Raji (cell line): ENCODE results near the gene TMC7.

Experiments
- POLR2A ChIP-seq: IDR thresholded peaks from 2 replicates; pipeline ENCODE4 v1.6.1; 2011; ENCODE audit warnings: low read depth, low read length, control low read depth; ENCODE audit not compliant: insufficient read depth

The TMC7 gene

GRCh38 chr16:19093631-19094541 lies 110.2 kb downstream of the TMC7 start:
- no peak for TF ChIP-seq POLR2A

- no peak for TF ChIP-seq POLR2A
These were observed 111.0 kb downstream of the TMC7 start for GRCh38 chr16:19094542-19095365.

DNA sequence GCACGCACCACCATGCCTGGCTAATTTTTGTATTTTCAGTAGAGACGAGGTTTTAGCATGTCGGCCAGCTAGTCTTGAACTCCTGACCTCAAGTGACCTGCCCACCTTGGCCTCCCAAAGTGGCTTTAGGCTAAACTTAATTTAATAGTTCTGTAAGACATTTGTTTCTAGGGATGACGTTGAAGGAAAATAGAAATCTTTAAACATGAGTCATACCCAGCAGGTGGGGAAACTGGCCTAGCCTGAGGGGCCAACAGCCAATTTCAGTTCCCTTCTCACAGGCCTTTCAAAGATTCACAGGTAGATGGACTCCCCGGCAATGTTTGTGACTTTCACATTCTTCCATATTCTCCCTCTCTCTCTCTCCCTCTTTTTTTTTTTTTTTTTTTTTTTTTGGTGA lies 111.9 kb downstream of the TMC7 start:
- no peak for TF ChIP-seq POLR2A

- TF ChIP-seq POLR2A, result no peak
These were observed 114.4 kb downstream of the TMC7 start for GRCh38 chr16:19098173-19098572.

GRCh38 chr16:19102187-19102872 lies 118.6 kb downstream of the TMC7 start:
- no peak for TF ChIP-seq POLR2A

DNA sequence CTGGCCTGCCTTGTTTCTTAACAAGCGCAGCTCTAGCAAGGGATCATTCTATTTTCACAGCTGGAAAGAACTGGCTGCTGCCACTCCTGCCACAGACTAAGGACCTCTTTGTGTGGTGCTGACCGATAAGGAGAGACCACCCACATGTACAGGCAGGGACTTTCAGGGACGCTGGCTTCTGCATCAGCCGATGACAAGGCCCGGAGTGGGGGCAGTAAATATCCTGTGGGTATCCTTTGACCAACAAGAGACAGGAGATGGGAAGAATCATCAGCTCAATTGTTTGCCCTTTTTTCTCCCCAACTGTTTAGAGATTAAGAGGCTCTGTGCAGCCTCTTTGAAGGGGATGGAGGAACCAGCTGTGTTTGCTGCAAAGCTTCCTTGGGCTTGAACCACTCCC lies 120.9 kb downstream of the TMC7 start:
- no peak for TF ChIP-seq POLR2A

DNA sequence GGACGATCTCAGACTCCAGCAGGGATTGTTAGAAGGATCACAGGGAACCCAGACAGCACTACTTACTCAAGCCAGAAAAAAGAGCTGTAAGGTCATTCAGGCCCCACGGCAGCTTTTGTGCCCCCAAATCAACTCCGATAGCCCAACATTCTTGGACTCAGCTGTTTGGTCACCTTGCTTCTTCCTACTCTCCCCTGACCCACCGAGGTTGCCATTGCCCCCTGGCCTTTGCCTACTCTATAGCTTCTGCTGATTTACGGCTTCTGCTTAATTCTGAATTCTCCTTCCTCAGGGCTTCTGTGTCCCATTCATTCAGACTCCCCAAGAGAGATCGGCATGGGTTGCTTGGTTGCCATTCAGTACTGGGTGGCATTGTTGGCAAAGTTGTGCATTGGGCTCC lies 121.4 kb downstream of the TMC7 start:
- TF ChIP-seq POLR2A, result no peak

- TF ChIP-seq POLR2A, result no peak
These were observed 122.3 kb downstream of the TMC7 start for GRCh38 chr16:19105891-19106624.

DNA sequence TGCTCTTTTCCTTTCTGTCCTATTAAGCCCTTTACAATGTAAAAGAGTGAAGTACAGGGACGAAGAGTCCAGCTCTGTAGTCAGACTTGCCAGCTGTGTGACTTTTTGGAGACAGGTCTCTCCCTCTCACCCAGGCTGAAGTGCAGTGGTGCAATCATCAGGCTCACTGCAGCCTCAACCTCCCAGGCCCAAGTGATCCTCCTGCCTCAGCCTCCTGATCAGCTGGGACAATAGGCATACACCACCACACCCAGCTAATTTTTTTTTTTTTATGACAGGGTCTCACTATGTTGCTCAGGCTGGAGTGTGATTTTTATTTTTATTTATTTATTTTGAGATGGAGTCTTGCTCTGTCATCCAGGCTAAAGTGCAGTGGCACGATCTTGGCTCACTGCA lies 122.9 kb downstream of the TMC7 start:
- no peak for TF ChIP-seq POLR2A

GRCh38 chr16:19108409-19109287 lies 124.9 kb downstream of the TMC7 start:
- TF ChIP-seq POLR2A, result no peak

DNA sequence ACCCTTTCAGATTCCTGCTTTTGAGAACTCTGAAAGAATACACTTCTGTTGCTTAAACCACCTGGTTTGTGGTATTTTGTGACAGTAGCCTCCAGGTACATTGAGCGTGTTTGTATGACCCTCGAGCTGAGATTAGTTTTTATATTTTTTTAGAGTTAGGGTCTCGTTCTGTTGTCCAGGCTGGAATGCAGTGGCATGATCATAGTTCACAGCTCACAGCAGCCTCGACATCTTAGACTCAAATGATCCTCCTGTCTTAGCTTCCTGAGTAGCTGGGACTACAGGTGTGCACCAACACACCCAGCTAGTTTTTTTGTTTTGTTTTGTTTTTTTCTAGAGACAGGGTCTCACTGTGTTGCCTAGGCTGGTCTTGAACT lies 125.5 kb downstream of the TMC7 start:
- TF ChIP-seq POLR2A, result no peak

- TF ChIP-seq POLR2A, result no peak
These were observed 127.0 kb downstream of the TMC7 start for GRCh38 chr16:19110537-19111360.

GRCh38 chr16:19112099-19112407 lies 128.3 kb downstream of the TMC7 start:
- no peak for TF ChIP-seq POLR2A
